Mesendoderm (in vitro differentiated cells): ENCODE data around the gene PER1.

Experiments
- DNase-seq: peaks from one replicate; pipeline ENCODE4 v3.0.0; 2013
- H2AK5ac ChIP-seq: 2 replicates; pipeline ENCODE4 v1.6.1; 2013; ENCODE audit warnings: low read length, inconsistent platforms
- H2BK120ac ChIP-seq: 2 replicates; pipeline ENCODE4 v1.6.1; 2013; ENCODE audit warnings: low read depth, mild to moderate bottlenecking, low read length, moderate library complexity, mixed read lengths
- H2BK15ac ChIP-seq: replicated peaks from 2 replicates; pipeline ENCODE4 v1.6.1; 2013; ENCODE audit warnings: low read depth, mild to moderate bottlenecking, moderate library complexity
- H2BK5ac ChIP-seq: 2 replicates; pipeline ENCODE4 v1.6.1; 2013; ENCODE audit warnings: low read length, inconsistent platforms
- H3K18ac ChIP-seq: 2 replicates; pipeline ENCODE4 v1.6.1; 2013; ENCODE audit warnings: mild to moderate bottlenecking, low read length, mixed read lengths
- H3K23ac ChIP-seq: one replicate; pipeline ENCODE4 v1.6.1; 2013; ENCODE audit warnings: low read length
- H3K27ac ChIP-seq: 2 replicates; pipeline ENCODE4 v1.5.1; 2013; ENCODE audit warnings: low read depth, mild to moderate bottlenecking, inconsistent platforms, low read length, moderate library complexity
- H3K27me3 ChIP-seq: 2 replicates; pipeline ENCODE4 v1.6.1; 2013; ENCODE audit warnings: low read length, control low read depth, mild to moderate bottlenecking, inconsistent platforms; ENCODE audit not compliant: insufficient read depth, poor library complexity
- H3K36me3 ChIP-seq: 2 replicates; pipeline ENCODE4 v1.6.1; 2013; ENCODE audit warnings: low read length, inconsistent platforms; ENCODE audit not compliant: control insufficient read depth, insufficient read depth
- H3K4ac ChIP-seq: one replicate; pipeline ENCODE4 v1.6.1; 2013; ENCODE audit warnings: low read depth, mild to moderate bottlenecking, low read length, moderate library complexity
- H3K4me1 ChIP-seq: 2 replicates; pipeline ENCODE4 v1.6.1; 2013; ENCODE audit warnings: low read depth, low read length, inconsistent platforms; ENCODE audit not compliant: control insufficient read depth
- H3K4me2 ChIP-seq: 2 replicates; pipeline ENCODE4 v1.6.1; 2013; ENCODE audit warnings: low read length
- H3K4me3 ChIP-seq: 2 replicates; pipeline ENCODE4 v1.5.1; 2013; ENCODE audit warnings: mild to moderate bottlenecking, low read length
- H3K56ac ChIP-seq: one replicate; pipeline ENCODE4 v1.6.1; 2013; ENCODE audit warnings: low read length
- H3K79me1 ChIP-seq: 2 replicates; pipeline ENCODE4 v1.6.1; 2013; ENCODE audit warnings: low read length, inconsistent platforms
- H3K79me2 ChIP-seq: 2 replicates; pipeline ENCODE4 v1.6.1; 2013; ENCODE audit warnings: mild to moderate bottlenecking, low read length; ENCODE audit not compliant: control insufficient read depth, insufficient read depth
- H3K9ac ChIP-seq: 2 replicates; pipeline ENCODE4 v1.6.1; 2013; ENCODE audit warnings: low read length, inconsistent platforms
- H4K5ac ChIP-seq: one replicate; pipeline ENCODE4 v1.6.1; 2013; ENCODE audit warnings: low read length
- H4K8ac ChIP-seq: one replicate; pipeline ENCODE4 v1.6.1; 2013; ENCODE audit warnings: low read depth, mild to moderate bottlenecking, control low read depth, low read length, moderate library complexity
- WGBS: extraction: QIAGEN DNeasy Blood & Tissue Kit; methylation state at CpG from one replicate; pipeline ENCODE4 v1.1.7; 2013; ENCODE audit warnings: low lambda C conversion rate, missing lambda C conversion rate; ENCODE audit not compliant: insufficient coverage; ENCODE audit errors: extremely low coverage; 5-methylcytosine and 5-hydroxymethylcytosine counted together

Gene PER1

DNA sequence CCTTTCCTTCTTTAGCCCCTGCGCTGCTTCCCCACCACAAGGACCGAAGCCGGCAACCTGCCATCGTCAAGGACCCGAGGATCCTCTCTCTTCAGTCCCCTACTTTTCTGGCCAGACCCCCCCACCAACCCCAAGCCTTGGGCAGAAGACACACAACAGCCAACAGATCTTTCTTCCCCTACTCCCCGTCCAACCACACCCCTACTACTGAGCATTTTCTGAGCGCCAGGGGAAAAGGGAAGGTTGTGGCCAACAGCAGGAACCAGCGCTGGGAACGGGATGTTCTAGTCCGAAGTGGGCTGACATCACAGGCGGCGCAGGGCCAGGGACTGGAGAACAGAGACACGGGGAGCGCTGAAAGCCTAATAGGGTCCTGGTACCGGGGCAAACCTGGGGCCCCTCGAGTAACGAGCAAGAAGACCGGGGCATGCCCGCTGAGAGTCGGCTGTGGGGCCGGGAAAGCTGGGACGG lies 528 bp downstream of the PER1 start:
- Histone ChIP-seq H4K5ac (no peak overlapping the region), H2BK5ac (no peak overlapping the region), H2AK5ac (no peak overlapping the region), H2BK15ac (no peak overlapping the region), H4K8ac (no peak overlapping the region), H2BK120ac (no peak overlapping the region), H3K56ac (peak overlapping the region; percentile 87), H3K9ac (peak overlapping the region; percentile 81), H3K23ac (no peak overlapping the region), H3K4me3 (peak overlapping the region; percentile 60), H3K36me3 (peaks cover 2% of the 10 kb centered on the region), H3K79me2 (peaks cover 2% of the 10 kb centered on the region), H3K4ac (peak overlapping the region; percentile 39), H3K79me1 (peaks cover 12% of the 10 kb centered on the region), H3K18ac (no peak overlapping the region), H3K27ac (no peak overlapping the region), H3K4me2 (peak overlapping the region; percentile 81), H3K4me1 (peaks cover 18% of the 10 kb centered on the region), H3K27me3 (no peaks in the 10 kb centered on the region)
- WGBS = no CpG with 5 or more reads among the region's 22 CpGs
- DNase-seq = peak; percentile 69

GRCh38 chr17:8151120-8151640 lies 1.0 kb downstream of the PER1 start:
- Histone ChIP-seq H2BK120ac (no peak overlapping the region), H3K36me3 (peaks cover 5% of the 10 kb centered on the region)
- DNase-seq = peak; percentile 89

GRCh38 chr17:8150194-8151119 lies 1.7 kb downstream of the PER1 start:
- Histone ChIP-seq H3K36me3 (peaks cover 7% of the 10 kb centered on the region), H3K79me1 (peaks cover 9% of the 10 kb centered on the region), H3K4me1 (peaks cover 16% of the 10 kb centered on the region), H3K4me3 (no peak overlapping the region), H3K4ac (no peak overlapping the region), H3K18ac (no peak overlapping the region), H3K56ac (peak overlapping the region; percentile 74), H3K27ac (no peak overlapping the region), H2AK5ac (no peak overlapping the region), H4K5ac (no peak overlapping the region), H4K8ac (no peak overlapping the region), H3K9ac (peak overlapping the region; percentile 57), H2BK120ac (no peak overlapping the region), H3K23ac (no peak overlapping the region), H3K4me2 (peak overlapping the region; percentile 81), H2BK5ac (no peak overlapping the region), H3K79me2 (peaks cover 2% of the 10 kb centered on the region), H2BK15ac (no peak overlapping the region), H3K27me3 (no peaks in the 10 kb centered on the region)
- DNase-seq = no peak
- WGBS = no CpG with 5 or more reads among the region's 18 CpGs

More at GRCh38 chr17:8151120-8151640, 1.0 kb downstream of the PER1 start:
- H2BK15ac ChIP-seq = no peak overlapping the region
- peaks cover 2% of the 10 kb centered on the region for H3K79me2 ChIP-seq
- peak overlapping the region; percentile 81 for H3K9ac ChIP-seq
- no peak overlapping the region for H4K5ac ChIP-seq
- H3K4me2 ChIP-seq = peak overlapping the region; percentile 81
- H3K27ac ChIP-seq = no peak overlapping the region
- peak overlapping the region; percentile 60 for H3K4me3 ChIP-seq
- H3K56ac ChIP-seq = peak overlapping the region; percentile 87
- H3K79me1 ChIP-seq = peaks cover 12% of the 10 kb centered on the region
- no peak overlapping the region for H2AK5ac ChIP-seq
- no peaks in the 10 kb centered on the region for H3K27me3 ChIP-seq
- H3K4ac ChIP-seq = no peak overlapping the region
- H2BK5ac ChIP-seq = no peak overlapping the region
- H3K23ac ChIP-seq = no peak overlapping the region
- no peak overlapping the region for H3K18ac ChIP-seq
- H3K4me1 ChIP-seq = peaks cover 18% of the 10 kb centered on the region
- no peak overlapping the region for H4K8ac ChIP-seq
- WGBS = no CpG with 5 or more reads among the region's 38 CpGs

DNA sequence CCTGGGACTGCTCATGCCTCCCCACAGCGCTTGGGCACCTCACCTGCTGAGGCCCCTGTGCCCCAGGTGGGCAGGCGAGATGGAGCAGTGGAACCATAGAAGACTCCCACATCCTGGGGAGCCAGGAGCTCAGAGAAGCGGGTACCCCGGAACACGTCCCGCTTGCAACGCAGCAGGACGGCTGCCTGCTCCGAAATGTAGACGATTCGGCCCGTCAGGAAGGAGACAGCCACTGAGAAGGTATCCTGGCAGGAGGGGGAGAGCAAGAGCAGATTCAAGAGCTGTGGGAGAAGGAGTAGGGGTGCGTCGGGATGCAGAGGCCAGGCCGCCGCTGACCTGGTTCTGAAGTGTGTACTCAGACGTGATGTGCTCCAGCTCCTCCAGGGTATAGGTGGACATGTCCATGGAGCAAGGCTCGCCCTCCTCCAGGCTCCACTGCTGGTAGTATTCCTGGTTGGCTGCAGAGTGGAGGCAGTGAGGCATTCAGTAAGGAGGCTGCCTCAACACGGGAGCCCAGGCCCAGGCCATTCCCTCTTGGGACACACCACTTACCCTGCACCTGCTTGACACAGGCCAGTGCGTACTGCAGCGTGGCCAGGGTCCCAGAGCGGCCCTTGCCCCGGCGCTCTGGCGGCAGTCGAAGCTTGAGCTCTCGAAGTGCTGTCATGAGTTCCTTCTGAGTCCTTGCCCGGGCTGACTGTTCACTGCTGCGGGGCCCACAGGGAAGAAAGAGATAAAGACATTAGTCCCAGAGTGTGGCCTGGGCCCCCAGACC lies 2.6 kb downstream of the PER1 start:
- no peak overlapping the region for H2BK5ac ChIP-seq
- peaks cover 2% of the 10 kb centered on the region for H3K79me2 ChIP-seq
- H2BK120ac ChIP-seq = no peak overlapping the region
- H3K4ac ChIP-seq = no peak overlapping the region
- no peak overlapping the region for H3K4me3 ChIP-seq
- H4K5ac ChIP-seq = no peak overlapping the region
- no peak overlapping the region for H3K23ac ChIP-seq
- no CpG with 5 or more reads among the region's 29 CpGs for WGBS
- no peak overlapping the region for H2BK15ac ChIP-seq
- no peak overlapping the region for H3K56ac ChIP-seq
- H3K18ac ChIP-seq = no peak overlapping the region
- no peak overlapping the region for H4K8ac ChIP-seq
- peaks cover 9% of the 10 kb centered on the region for H3K4me1 ChIP-seq
- DNase-seq = no peak
- no peak overlapping the region for H3K4me2 ChIP-seq
- H3K27ac ChIP-seq = no peak overlapping the region
- no peak overlapping the region for H2AK5ac ChIP-seq
- H3K9ac ChIP-seq = no peak overlapping the region
- H3K36me3 ChIP-seq = peaks cover 7% of the 10 kb centered on the region
- H3K27me3 ChIP-seq = no peaks in the 10 kb centered on the region
- H3K79me1 ChIP-seq = peaks cover 7% of the 10 kb centered on the region

DNA sequence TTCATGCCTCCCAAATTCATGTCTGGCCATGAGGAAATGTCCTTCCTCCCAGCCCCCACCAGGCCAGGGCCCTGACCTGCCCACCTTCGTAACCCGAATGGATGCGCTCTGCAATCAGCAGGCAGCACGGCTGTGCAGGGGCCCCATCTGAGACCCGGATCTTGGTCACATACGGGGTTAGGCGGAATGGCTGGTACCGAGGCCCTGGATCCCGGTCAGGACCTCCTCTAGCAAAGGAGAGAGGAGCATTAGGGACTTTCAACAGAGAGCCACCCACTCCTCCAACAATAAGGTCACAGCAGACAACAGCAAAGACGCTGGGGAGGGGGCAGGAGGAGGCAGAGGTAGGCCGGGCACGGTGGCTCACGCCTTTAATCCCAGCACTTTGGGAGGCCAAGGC lies 3.6 kb downstream of the PER1 start:
- no peak overlapping the region for H4K8ac ChIP-seq
- no peak for DNase-seq
- peaks cover 7% of the 10 kb centered on the region for H3K79me1 ChIP-seq
- no CpG with 5 or more reads among the region's 13 CpGs for WGBS
- H3K36me3 ChIP-seq = peaks cover 7% of the 10 kb centered on the region
- H3K56ac ChIP-seq = no peak overlapping the region
- no peak overlapping the region for H3K18ac ChIP-seq
- no peak overlapping the region for H2BK5ac ChIP-seq
- peaks cover 2% of the 10 kb centered on the region for H3K79me2 ChIP-seq
- H2BK15ac ChIP-seq = no peak overlapping the region
- peaks cover 5% of the 10 kb centered on the region for H3K4me1 ChIP-seq
- no peak overlapping the region for H3K4me3 ChIP-seq
- no peak overlapping the region for H3K27ac ChIP-seq
- no peak overlapping the region for H3K9ac ChIP-seq
- no peak overlapping the region for H3K23ac ChIP-seq
- H2BK120ac ChIP-seq = no peak overlapping the region
- no peak overlapping the region for H4K5ac ChIP-seq
- no peak overlapping the region for H2AK5ac ChIP-seq
- H3K27me3 ChIP-seq = no peaks in the 10 kb centered on the region
- H3K4ac ChIP-seq = no peak overlapping the region
- H3K4me2 ChIP-seq = no peak overlapping the region
